Measurements from ENCODE around the gene CPED1. TPM values are rescaled to one million over a fixed set of nuclear protein-coding genes. Genes with fewer than 3 reads are reported as not detected.

Gene CPED1
- total RNA-seq, 3 donors from 2014 or later (not counting 1 experiment from before 2014, with no cell fraction given) = 0.50 to 1.3 (median 0.96) TPM

- 80% methylated on average over 1 of the region's 2 CpGs for WGBS (ENCODE audit: insufficient coverage)
- no peaks in the 10 kb centered on the region for H3K9me3 ChIP-seq (ENCODE audit: control insufficient read depth, insufficient read depth, low read length)
- H3K27me3 ChIP-seq (ENCODE audit: control insufficient read depth, insufficient read depth, low read length) = no peaks in the 10 kb centered on the region
- ATAC-seq (no peak), DNase-seq (no peak)
- H3K27ac ChIP-seq (ENCODE audit: low read length) = no peak overlapping the region
- Mint-ChIP-seq H3K36me3 (no peaks in the 10 kb centered on the region), H3K4me3 (no peak overlapping the region), H3K4me1 (peaks cover 0 to 5% of the 10 kb centered on the region in 2 donors), H3K27ac (no peak overlapping the region), H3K9me3 (no peaks in the 10 kb centered on the region), H3K27me3 (ENCODE audit: low read depth in 2 of 2) (peaks cover 18 to 25% of the 10 kb centered on the region in 2 donors)
- no peaks in the 10 kb centered on the region for H3K4me1 ChIP-seq (ENCODE audit: control insufficient read depth, insufficient read depth, low read length)
- no peak overlapping the region for H3K4me3 ChIP-seq (ENCODE audit: low read length)
- TF ChIP-seq, protein P1, sequence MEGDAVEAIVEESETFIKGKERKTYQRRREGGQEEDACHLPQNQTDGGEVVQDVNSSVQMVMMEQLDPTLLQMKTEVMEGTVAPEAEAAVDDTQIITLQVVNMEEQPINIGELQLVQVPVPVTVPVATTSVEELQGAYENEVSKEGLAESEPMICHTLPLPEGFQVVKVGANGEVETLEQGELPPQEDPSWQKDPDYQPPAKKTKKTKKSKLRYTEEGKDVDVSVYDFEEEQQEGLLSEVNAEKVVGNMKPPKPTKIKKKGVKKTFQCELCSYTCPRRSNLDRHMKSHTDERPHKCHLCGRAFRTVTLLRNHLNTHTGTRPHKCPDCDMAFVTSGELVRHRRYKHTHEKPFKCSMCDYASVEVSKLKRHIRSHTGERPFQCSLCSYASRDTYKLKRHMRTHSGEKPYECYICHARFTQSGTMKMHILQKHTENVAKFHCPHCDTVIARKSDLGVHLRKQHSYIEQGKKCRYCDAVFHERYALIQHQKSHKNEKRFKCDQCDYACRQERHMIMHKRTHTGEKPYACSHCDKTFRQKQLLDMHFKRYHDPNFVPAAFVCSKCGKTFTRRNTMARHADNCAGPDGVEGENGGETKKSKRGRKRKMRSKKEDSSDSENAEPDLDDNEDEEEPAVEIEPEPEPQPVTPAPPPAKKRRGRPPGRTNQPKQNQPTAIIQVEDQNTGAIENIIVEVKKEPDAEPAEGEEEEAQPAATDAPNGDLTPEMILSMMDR (IDR thresholded peaks at IDR 0.05) = no peak
- H3K36me3 ChIP-seq (ENCODE audit: control insufficient read depth, insufficient read depth, low read length) = no peaks in the 10 kb centered on the region
- intact Hi-C loops (cut with micrococcal nuclease) = no loop called here
These were observed 10.6 kb downstream of the CPED1 start for GRCh38 chr7:120998996-120999565.

DNA sequence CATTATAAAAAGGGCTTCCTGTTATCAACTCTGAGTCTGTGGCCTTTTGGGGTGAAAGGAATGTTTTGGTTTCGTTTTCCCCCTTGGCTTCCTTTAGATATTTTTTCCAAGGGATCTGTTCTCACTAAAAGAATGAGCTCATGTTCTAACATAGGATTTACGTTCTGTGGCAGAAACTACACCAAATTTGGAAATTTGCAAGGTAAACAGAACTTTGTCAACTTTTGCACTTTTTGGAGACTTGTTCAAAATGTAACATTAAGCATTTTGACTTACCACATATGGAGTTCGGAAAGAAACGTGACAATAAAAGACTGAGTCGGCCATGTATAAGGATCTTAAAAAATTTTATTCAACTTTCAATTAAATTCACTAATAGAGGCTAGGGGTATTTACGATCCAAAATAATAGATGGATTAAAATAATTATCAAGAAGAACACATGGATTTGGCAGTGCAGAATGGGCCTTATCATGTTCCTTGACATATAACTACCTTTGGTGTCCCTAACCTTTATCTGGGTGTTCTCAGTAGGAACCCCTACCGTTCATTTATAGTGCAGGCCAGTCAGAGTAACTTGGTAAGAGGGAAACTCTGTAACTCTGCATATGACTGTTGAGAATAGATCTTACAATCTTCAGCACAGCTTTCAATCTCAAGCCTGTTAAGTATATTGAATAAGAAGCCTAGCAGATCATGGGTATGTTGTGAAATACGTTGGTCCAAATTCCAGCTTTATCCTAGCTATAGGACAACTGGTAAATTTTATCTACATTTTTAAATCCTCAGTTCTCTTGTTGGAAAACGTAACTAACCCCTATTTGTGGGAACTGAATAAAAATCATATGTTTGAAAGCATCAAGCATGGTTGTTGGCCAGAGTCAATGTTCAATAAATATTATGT lies 11.8 kb downstream of the CPED1 start:
- Mint-ChIP-seq H3K27me3 (ENCODE audit: low read depth in 2 of 2) (peaks cover 15 to 22% of the 10 kb centered on the region in 2 donors), H3K9me3 (no peaks in the 10 kb centered on the region), H3K36me3 (no peaks in the 10 kb centered on the region), H3K4me1 (peaks cover 0 to 5% of the 10 kb centered on the region in 2 donors), H3K4me3 (no peak overlapping the region), H3K27ac (no peak overlapping the region)
- Histone ChIP-seq H3K9me3 (ENCODE audit: control insufficient read depth, insufficient read depth, low read length) (no peaks in the 10 kb centered on the region), H3K36me3 (ENCODE audit: control insufficient read depth, insufficient read depth, low read length) (no peaks in the 10 kb centered on the region), H3K4me1 (ENCODE audit: control insufficient read depth, insufficient read depth, low read length) (no peaks in the 10 kb centered on the region), H3K27me3 (ENCODE audit: control insufficient read depth, insufficient read depth, low read length) (no peaks in the 10 kb centered on the region), H3K4me3 (ENCODE audit: low read length) (no peak overlapping the region), H3K27ac (ENCODE audit: low read length) (no peak overlapping the region)
- TF ChIP-seq, protein P1 (IDR thresholded peaks at IDR 0.05) = no peak
- DNase-seq (no peak), ATAC-seq (no peak)
- intact Hi-C loops (cut with micrococcal nuclease) = no loop called here
- 38% methylated on average over 4 of the region's 9 CpGs for WGBS (ENCODE audit: insufficient coverage)

DNA sequence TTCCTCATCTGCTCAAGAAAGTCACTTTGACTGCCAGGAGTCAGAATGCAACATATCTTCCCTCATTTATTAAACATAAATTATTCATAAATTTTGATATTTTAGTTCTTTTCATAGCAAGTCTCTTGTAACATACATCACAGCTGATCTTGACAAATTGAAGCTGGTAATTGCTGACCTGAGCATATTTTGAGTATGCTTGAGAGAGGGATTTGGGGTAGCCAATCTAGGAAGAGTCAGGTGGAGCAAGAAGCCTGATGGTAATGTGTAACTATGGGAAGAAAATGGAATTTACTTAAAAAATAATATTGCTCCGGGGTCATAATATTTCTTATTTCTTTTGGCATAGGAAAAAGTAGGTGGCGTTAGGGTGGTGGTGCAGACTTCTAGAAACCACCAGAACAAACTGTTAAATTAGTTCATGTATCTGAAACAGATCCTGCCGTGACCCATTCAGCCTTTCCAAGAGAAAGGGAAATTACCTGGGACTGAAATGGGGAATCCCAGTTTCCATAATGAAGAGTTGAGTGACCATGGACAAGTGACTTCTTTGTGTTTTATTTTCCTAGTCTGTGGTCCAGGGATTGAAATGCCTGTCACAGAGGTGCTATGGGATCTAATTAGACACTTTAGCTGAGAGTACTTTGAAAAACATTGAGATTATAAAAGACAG lies 12.9 kb downstream of the CPED1 start:
- Histone ChIP-seq H3K36me3 (ENCODE audit: control insufficient read depth, insufficient read depth, low read length) (no peaks in the 10 kb centered on the region), H3K27ac (ENCODE audit: low read length) (no peak overlapping the region), H3K4me1 (ENCODE audit: control insufficient read depth, insufficient read depth, low read length) (no peaks in the 10 kb centered on the region), H3K9me3 (ENCODE audit: control insufficient read depth, insufficient read depth, low read length) (no peaks in the 10 kb centered on the region), H3K27me3 (ENCODE audit: control insufficient read depth, insufficient read depth, low read length) (no peaks in the 10 kb centered on the region), H3K4me3 (ENCODE audit: low read length) (no peak overlapping the region)
- H3K27ac Mint-ChIP-seq = no peak overlapping the region
- H3K36me3 Mint-ChIP-seq = no peaks in the 10 kb centered on the region
- H3K27me3 Mint-ChIP-seq (ENCODE audit: low read depth in 2 of 2) = peaks cover 12 to 21% of the 10 kb centered on the region in 2 donors
- intact Hi-C loops (cut with micrococcal nuclease) = no loop called here
- TF ChIP-seq, protein P1 (IDR thresholded peaks at IDR 0.05) = no peak
- H3K4me1 Mint-ChIP-seq = peaks cover 0 to 5% of the 10 kb centered on the region in 2 donors
- ATAC-seq = no peak
- H3K9me3 Mint-ChIP-seq = no peaks in the 10 kb centered on the region
- no peak overlapping the region for H3K4me3 Mint-ChIP-seq
- no peak for DNase-seq
- WGBS (ENCODE audit: insufficient coverage) = 74% methylated on average over 3 of the region's 3 CpGs

Measured in natural killer cell (primary cell).